Measurements from ENCODE around the gene MORN1. TPM values are rescaled to one million over a fixed set of nuclear protein-coding genes. Genes with fewer than 3 reads are reported as not detected.
"Not testable (repeated sequence)": the region's sequence is repeated elsewhere in the genome, so short reads cannot be mapped to it uniquely, and the experiment has no call there.

The MORN1 gene
- polyA plus RNA-seq, 1 donor from 2014 or later, result 10.9 TPM

DNA sequence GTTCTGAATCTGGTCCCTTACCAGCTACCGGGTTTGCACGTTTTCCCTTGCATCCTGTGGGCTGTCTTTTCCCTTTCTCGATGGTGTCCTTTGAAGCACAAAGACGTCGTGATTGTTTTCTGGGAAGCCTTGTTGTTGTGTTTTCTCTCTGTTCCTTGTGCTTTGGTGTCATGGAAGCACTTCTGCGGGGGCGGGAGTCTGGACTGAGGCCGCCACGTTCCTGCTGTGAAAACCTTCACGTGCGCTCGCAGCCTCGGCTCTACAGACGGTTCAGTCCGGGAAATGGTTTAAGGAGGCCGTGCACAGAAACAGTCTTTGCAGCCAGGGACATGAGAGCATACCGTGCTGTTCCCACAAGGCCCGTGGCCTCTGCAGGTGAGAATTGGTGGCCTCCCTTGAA lies 94.7 kb downstream of the MORN1 start:
- Histone ChIP-seq H3K9me3 (ENCODE audit: low read length) (no peaks in the 10 kb centered on the region), H3K9me2 (ENCODE audit: insufficient read depth, low read length) (no peaks in the 10 kb centered on the region), H3K36me3 (ENCODE audit: insufficient read depth, low read length) (no peaks in the 10 kb centered on the region), H3K9ac (ENCODE audit: low read length) (no peak overlapping the region), H3K4me2 (ENCODE audit: low read length) (no peak overlapping the region), H3F3A (ENCODE audit: insufficient read depth, low read length, poor library complexity, severe bottlenecking) (no peaks in the 10 kb centered on the region), H3K27ac (ENCODE audit: low read length) (no peak overlapping the region), H3K4me3 (ENCODE audit: low read length) (no peak overlapping the region), H3K27me3 (ENCODE audit: insufficient read depth, low read depth, low read length) (no peaks in the 10 kb centered on the region), H3K79me2 (replicated peaks; ENCODE audit: insufficient read depth, low read length) (peaks cover 57% of the 10 kb centered on the region), H2AFZ (ENCODE audit: low read depth, low read length) (no peak overlapping the region), H4K20me1 (ENCODE audit: insufficient read depth) (peaks cover 4% of the 10 kb centered on the region)
- TF ChIP-seq EP300 (conservative IDR thresholded peaks at IDR 0.05; ENCODE audit: poor library complexity, severe bottlenecking), result no peak
- TF ChIP-seq, protein P1, sequence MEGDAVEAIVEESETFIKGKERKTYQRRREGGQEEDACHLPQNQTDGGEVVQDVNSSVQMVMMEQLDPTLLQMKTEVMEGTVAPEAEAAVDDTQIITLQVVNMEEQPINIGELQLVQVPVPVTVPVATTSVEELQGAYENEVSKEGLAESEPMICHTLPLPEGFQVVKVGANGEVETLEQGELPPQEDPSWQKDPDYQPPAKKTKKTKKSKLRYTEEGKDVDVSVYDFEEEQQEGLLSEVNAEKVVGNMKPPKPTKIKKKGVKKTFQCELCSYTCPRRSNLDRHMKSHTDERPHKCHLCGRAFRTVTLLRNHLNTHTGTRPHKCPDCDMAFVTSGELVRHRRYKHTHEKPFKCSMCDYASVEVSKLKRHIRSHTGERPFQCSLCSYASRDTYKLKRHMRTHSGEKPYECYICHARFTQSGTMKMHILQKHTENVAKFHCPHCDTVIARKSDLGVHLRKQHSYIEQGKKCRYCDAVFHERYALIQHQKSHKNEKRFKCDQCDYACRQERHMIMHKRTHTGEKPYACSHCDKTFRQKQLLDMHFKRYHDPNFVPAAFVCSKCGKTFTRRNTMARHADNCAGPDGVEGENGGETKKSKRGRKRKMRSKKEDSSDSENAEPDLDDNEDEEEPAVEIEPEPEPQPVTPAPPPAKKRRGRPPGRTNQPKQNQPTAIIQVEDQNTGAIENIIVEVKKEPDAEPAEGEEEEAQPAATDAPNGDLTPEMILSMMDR (IDR thresholded peaks at IDR 0.05; ENCODE audit: poor library complexity, severe bottlenecking), result no peak
- no peak for TF ChIP-seq RAD21 (conservative IDR thresholded peaks at IDR 0.05)
- TF ChIP-seq POLR2AphosphoS5 (IDR thresholded peaks at IDR 0.05), result no peak
- no peak for TF ChIP-seq MXI1 (conservative IDR thresholded peaks at IDR 0.05; ENCODE audit: poor library complexity, severe bottlenecking)
- TF ChIP-seq, protein P2, sequence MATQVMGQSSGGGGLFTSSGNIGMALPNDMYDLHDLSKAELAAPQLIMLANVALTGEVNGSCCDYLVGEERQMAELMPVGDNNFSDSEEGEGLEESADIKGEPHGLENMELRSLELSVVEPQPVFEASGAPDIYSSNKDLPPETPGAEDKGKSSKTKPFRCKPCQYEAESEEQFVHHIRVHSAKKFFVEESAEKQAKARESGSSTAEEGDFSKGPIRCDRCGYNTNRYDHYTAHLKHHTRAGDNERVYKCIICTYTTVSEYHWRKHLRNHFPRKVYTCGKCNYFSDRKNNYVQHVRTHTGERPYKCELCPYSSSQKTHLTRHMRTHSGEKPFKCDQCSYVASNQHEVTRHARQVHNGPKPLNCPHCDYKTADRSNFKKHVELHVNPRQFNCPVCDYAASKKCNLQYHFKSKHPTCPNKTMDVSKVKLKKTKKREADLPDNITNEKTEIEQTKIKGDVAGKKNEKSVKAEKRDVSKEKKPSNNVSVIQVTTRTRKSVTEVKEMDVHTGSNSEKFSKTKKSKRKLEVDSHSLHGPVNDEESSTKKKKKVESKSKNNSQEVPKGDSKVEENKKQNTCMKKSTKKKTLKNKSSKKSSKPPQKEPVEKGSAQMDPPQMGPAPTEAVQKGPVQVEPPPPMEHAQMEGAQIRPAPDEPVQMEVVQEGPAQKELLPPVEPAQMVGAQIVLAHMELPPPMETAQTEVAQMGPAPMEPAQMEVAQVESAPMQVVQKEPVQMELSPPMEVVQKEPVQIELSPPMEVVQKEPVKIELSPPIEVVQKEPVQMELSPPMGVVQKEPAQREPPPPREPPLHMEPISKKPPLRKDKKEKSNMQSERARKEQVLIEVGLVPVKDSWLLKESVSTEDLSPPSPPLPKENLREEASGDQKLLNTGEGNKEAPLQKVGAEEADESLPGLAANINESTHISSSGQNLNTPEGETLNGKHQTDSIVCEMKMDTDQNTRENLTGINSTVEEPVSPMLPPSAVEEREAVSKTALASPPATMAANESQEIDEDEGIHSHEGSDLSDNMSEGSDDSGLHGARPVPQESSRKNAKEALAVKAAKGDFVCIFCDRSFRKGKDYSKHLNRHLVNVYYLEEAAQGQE (IDR thresholded peaks at IDR 0.05; ENCODE audit: borderline replicate concordance), result no peak

DNA sequence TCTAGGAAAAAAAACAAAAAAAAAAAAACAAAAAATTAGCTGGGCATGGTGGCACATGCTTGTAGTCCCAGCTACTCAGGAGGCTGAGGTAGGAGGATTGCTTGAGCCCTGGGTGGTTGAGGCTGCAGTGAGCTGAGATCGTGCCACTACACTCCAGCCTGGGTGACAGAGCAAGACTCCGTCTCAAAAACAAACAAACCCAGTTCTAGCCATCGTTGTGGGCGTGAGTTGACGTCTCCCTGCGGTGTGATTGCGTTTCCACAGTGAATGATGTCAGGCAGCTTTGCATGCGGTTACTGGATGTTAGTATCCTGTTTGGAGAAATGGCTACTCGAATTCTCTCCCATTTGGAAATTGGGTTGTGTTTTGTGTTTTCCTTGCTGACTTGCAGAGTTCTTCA lies 95.1 kb downstream of the MORN1 start:
- H3K4me3 ChIP-seq (ENCODE audit: low read length); H3K27me3 ChIP-seq (ENCODE audit: insufficient read depth, low read depth, low read length); H3K9me2 ChIP-seq (ENCODE audit: insufficient read depth, low read length); H2AFZ ChIP-seq (ENCODE audit: low read depth, low read length); H3K9ac ChIP-seq (ENCODE audit: low read length); H3K9me3 ChIP-seq (ENCODE audit: low read length); H3K27ac ChIP-seq (ENCODE audit: low read length); H3K36me3 ChIP-seq (ENCODE audit: insufficient read depth, low read length); H3K4me2 ChIP-seq (ENCODE audit: low read length); H4K20me1 ChIP-seq (ENCODE audit: insufficient read depth); H3F3A ChIP-seq (ENCODE audit: insufficient read depth, low read length, poor library complexity, severe bottlenecking): not testable (repeated sequence)
- H3K79me2 ChIP-seq (replicated peaks; ENCODE audit: insufficient read depth, low read length), result peaks cover 59% of the 10 kb centered on the region

DNA sequence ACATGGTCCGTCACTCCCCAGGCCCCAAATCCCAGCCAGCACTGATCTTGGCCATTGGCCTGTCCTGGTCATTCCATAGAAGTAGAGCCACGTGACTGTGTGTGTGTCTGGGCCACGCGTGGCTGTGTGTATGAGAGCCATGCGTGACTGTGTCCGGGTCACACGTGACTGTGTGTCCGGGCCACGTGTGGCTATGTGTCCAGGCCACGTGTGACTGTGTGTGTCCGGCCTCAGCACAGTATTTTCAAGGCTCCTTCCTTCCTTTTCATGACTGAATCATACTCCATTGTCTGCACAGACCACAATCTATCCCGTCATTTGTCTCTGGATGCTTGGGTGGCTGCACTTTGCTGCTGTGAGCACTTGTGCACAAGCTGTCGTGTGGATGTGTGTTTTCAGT lies 95.8 kb downstream of the MORN1 start:
- Histone ChIP-seq H3K27me3 (ENCODE audit: insufficient read depth, low read depth, low read length) (no peaks in the 10 kb centered on the region), H3K9me3 (ENCODE audit: low read length) (no peaks in the 10 kb centered on the region), H3K4me3 (ENCODE audit: low read length) (no peak overlapping the region), H4K20me1 (ENCODE audit: insufficient read depth) (peaks cover 4% of the 10 kb centered on the region), H2AFZ (ENCODE audit: low read depth, low read length) (no peak overlapping the region), H3K36me3 (ENCODE audit: insufficient read depth, low read length) (no peaks in the 10 kb centered on the region), H3K79me2 (replicated peaks; ENCODE audit: insufficient read depth, low read length) (peaks cover 65% of the 10 kb centered on the region), H3F3A (ENCODE audit: insufficient read depth, low read length, poor library complexity, severe bottlenecking) (no peaks in the 10 kb centered on the region), H3K27ac (ENCODE audit: low read length) (no peak overlapping the region), H3K9ac (ENCODE audit: low read length) (no peak overlapping the region), H3K9me2 (ENCODE audit: insufficient read depth, low read length) (no peaks in the 10 kb centered on the region), H3K4me2 (ENCODE audit: low read length) (no peak overlapping the region)
- no peak for TF ChIP-seq TAF1 (IDR thresholded peaks at IDR 0.05; ENCODE audit: low read depth)
- TF ChIP-seq POLR2AphosphoS5 (IDR thresholded peaks at IDR 0.05), result no peak
- no peak for TF ChIP-seq EZH2 (IDR thresholded peaks at IDR 0.05; ENCODE audit: borderline replicate concordance, insufficient read depth, low read length, poor library complexity, severe bottlenecking)

All from neural cell (in vitro differentiated cells).